GM06990 (cell line): ENCODE data around the gene GTPBP10.

Source experiments
- DNase-seq: peaks from one replicate; pipeline ENCODE4 v3.0.0-alpha.2; 2011; ENCODE audit not compliant: insufficient read length; ENCODE audit errors: extremely low read depth
- H3K27me3 ChIP-seq: replicated peaks from 2 replicates; pipeline ENCODE4 v1.6.0; 2011; ENCODE audit warnings: low read length; ENCODE audit not compliant: control insufficient read depth, insufficient read depth
- H3K36me3 ChIP-seq: 2 replicates; pipeline ENCODE4 v1.5.1; 2011; ENCODE audit warnings: low read length; ENCODE audit not compliant: control insufficient read depth, insufficient read depth
- H3K4me3 ChIP-seq: replicated peaks from 2 replicates; pipeline ENCODE4 v1.5.1; 2011; ENCODE audit warnings: low read depth, mild to moderate bottlenecking, control low read depth, low read length
- CTCF ChIP-seq: IDR thresholded peaks from 2 replicates; pipeline ENCODE4 v1.5.1; 2011; ENCODE audit warnings: low read length, control low read depth, mild to moderate bottlenecking, inconsistent platforms; ENCODE audit not compliant: insufficient read depth, poor library complexity, severe bottlenecking

Gene GTPBP10

GRCh38 chr7:90421651-90422050, 75.1 kb downstream of the GTPBP10 start:
- H3K4me3 ChIP-seq, result no peak overlapping the region
- TF ChIP-seq CTCF, result no peak
- no peak for DNase-seq

GRCh38 chr7:90424720-90425119, 78.2 kb downstream of the GTPBP10 start:
- no peaks in the 10 kb centered on the region for H3K36me3 ChIP-seq
- peak; percentile 37 for DNase-seq
- no peaks in the 10 kb centered on the region for H3K27me3 ChIP-seq
- no peak overlapping the region for H3K4me3 ChIP-seq
- TF ChIP-seq CTCF, result no peak

More at GRCh38 chr7:90421651-90422050, 75.1 kb downstream of the GTPBP10 start:
- H3K36me3 ChIP-seq, result no peaks in the 10 kb centered on the region
- no peaks in the 10 kb centered on the region for H3K27me3 ChIP-seq

GRCh38 chr7:90425376-90425775, 78.9 kb downstream of the GTPBP10 start:
- no peak for TF ChIP-seq CTCF
- H3K4me3 ChIP-seq, result no peak overlapping the region
- DNase-seq, result no peak
- no peaks in the 10 kb centered on the region for H3K36me3 ChIP-seq
- no peaks in the 10 kb centered on the region for H3K27me3 ChIP-seq

- DNase-seq, result no peak
- Histone ChIP-seq H3K27me3 (no peaks in the 10 kb centered on the region), H3K4me3 (no peak overlapping the region), H3K36me3 (no peaks in the 10 kb centered on the region)
- TF ChIP-seq CTCF, result no peak
Measured at GRCh38 chr7:90430614-90431460, 84.3 kb downstream of the GTPBP10 start.

- no peak for TF ChIP-seq CTCF
- no peak for DNase-seq
- no peak overlapping the region for H3K4me3 ChIP-seq
- no peaks in the 10 kb centered on the region for H3K27me3 ChIP-seq
- H3K36me3 ChIP-seq, result no peaks in the 10 kb centered on the region
Measured at GRCh38 chr7:90432752-90433151, 86.2 kb downstream of the GTPBP10 start.
